Left ventricle myocardium superior (tissue), 1 donor: ENCODE data around the gene ATL3. TPM values are rescaled to one million over a fixed set of nuclear protein-coding genes. Genes with fewer than 3 reads are reported as not detected.
"Not testable (repeated sequence)": the region's sequence is repeated elsewhere in the genome, so short reads cannot be mapped to it uniquely, and the experiment has no call there.

Experiments
- ATAC-seq: fragments of 200-7000 bp; cut with Tn5 transposase; one replicate; pipeline ENCODE4 v1.9.1; 2020; ENCODE audit warnings: mild to moderate bottlenecking, moderate library complexity
- DNase-seq: peaks from one replicate; pipeline ENCODE4 v3.0.0-alpha.2; 2020
- intact Hi-C: fragments of 100-400 bp; cut with micrococcal nuclease; formaldehyde crosslinking; loops from one replicate; pipeline ENCODE4 v1.11.0; 2022
- long read RNA-seq: library from polyadenylated mRNA; unstranded; transcript quantifications from one replicate; pipeline ENCODE4 v2.0.0, GENCODE V29; 2021
- total RNA-seq: library from RNA; stranded (reverse); fragmentation: NEBNext Ultra II Directional; extraction: Animal tissue kit (Norgen Biotek cat#: 25700); gene quantifications from one replicate; pipeline ENCODE4 v1.2.1, GENCODE V29; 2021
- donor health status: DM: no; HTN: yes; CAD: no; lungs with severe emphysema.

ATL3 gene, protein sequence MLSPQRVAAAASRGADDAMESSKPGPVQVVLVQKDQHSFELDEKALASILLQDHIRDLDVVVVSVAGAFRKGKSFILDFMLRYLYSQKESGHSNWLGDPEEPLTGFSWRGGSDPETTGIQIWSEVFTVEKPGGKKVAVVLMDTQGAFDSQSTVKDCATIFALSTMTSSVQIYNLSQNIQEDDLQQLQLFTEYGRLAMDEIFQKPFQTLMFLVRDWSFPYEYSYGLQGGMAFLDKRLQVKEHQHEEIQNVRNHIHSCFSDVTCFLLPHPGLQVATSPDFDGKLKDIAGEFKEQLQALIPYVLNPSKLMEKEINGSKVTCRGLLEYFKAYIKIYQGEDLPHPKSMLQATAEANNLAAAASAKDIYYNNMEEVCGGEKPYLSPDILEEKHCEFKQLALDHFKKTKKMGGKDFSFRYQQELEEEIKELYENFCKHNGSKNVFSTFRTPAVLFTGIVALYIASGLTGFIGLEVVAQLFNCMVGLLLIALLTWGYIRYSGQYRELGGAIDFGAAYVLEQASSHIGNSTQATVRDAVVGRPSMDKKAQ
- total RNA-seq = 13.6 TPM
- long read RNA-seq, full-length matches to known transcripts = 3 of 7 reads
- long read RNA-seq, partial matches to known transcripts = 0 of 7 reads
- long read RNA-seq, other reads (novel, unspliced or antisense) = 4 of 7 reads

DNA sequence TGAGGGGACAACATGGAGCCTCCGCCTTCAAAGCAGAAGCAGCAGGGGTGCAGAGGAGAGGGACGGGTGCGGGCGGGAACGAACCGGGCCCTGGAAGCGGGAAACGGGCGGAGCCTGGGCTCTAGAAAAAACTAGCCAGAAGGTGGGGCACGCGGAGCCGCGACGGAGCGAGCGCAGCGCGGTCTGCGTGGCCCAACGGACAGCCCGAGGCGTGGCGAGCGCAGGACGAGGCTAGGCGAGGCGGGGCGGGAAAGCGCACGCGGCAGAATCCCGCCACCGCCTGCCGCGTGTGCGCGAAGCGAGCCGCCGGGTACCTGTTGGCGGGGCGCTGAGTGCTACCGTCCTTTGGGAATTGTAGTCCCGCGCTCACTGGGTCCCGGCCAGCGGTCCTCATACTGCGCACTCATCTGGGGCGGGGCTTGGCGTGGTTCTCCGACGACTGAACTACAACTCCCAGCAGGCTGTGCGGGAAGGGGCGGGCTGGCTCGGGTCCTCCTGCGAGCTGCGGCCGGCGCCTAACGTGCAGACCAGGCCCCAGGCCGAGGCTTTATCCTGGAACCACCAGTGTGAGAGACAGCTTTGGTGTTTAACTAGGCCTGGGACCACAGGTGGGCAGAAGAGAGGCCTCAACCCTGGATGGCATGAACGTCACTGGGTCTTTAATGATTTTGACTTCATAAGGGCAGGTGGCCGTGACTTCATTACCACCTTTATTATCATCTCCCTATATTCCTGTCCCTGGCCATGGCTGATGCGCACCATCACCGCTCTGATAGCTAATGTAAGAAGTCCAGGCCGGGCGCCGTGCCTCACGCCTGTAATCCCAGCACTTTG, at the start of gene ATL3:
ATL3 (minus strand) TSS at position 55 of the 834 bp plus-strand sequence; CDS start at position 14, 41 bp downstream.
- intact Hi-C loops = no loop called here

DNA sequence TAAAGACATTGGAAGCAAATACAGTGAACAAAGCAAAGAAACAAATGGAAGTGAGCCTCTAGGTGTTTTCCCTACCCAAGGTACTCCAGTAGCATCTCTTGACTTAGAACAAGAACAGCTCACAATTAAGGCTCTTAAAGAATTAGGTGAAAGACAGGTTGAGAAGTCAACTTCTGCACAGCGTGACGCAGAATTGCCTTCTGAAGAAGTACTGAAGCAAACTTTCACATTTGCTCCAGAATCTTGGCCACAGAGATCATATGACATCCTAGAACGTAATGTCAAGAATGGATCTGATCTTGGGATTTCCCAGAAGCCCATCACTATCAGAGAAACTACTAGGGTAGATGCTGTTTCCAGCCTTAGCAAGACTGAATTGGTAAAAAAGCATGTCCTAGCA, 49.4 kb upstream of the ATL3 start:
- no peak for ATAC-seq
- intact Hi-C loops = no loop called here

More for the DNA sequence above, at the start of gene ATL3:
- DNase-seq = peak; percentile 99
- ATAC-seq = peak; percentile 95

DNA sequence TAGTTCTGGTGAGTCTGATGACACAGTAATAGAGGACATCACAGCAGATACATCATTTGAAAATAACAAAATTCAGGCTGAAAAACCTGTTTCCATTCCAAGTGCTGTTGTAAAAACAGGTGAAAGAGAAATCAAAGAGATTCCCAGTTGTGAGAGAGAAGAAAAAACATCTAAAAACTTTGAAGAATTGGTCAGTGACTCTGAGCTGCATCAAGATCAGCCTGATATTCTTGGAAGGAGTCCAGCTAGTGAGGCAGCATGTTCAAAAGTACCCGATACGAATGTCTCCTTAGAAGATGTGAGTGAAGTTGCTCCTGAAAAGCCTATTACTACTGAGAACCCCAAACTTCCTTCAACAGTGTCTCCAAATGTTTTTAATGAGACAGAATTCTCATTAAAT, 48.8 kb upstream of the ATL3 start:
- ATAC-seq (no peak), DNase-seq (no peak)
- intact Hi-C loops = no loop called here

More for the DNA sequence above, 49.4 kb upstream of the ATL3 start:
- no peak for DNase-seq

DNA sequence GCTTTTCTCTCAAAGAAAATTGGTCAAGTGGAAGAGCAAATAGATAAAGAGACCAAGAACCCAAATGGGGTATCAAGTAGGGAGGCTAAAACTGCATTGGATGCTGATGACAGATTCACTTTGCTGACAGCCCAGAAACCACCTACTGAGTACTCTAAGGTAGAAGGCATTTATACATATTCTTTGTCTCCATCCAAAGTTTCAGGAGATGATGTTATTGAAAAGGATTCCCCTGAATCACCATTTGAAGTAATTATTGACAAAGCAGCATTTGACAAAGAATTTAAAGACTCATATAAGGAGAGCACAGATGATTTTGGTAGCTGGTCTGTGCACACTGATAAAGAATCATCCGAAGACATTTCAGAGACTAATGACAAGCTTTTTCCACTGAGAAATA, 47.8 kb upstream of the ATL3 start:
- intact Hi-C loops = no loop called here
- ATAC-seq = no peak
- DNase-seq = no peak

DNA sequence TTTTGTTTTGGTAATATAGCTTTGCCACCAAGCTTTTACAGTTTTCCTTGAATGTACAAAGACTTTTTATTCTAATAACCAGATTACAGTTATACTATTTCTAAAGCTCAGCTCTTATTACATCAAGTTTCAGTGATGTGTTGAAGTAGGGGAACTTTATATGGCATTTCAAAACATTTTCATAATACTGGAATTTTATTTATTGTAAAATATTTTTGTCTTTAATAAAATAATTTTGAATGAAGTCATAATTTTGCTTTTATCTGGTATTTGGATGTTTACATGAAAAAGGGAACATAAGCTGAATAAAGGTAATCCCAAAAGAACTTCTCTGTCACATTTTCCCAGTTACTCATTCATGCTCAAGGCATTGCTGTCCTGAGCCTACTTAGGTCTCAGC, 44.9 kb upstream of the ATL3 start:
- intact Hi-C loops = no loop called here
- ATAC-seq (no peak), DNase-seq (no peak)

DNA sequence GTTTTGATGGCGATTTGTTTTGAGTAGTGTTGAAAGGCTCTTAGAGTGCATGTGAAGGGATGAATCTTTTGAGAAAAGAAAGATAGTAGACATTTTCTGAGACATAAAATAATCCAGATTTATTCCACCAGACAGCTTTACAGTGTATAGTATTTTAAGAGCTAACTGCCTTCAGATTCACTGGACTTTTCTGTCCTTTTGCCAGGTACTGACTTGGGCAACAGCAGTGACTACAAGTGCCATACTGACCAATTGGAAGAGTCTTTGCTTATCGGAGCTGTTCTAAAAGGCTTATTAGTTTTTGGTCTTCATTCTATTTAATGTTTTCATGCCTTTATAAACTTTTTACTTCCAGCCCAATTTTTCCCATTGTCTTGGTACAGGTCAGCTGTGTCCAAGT, 42.6 kb upstream of the ATL3 start:
- no peak for DNase-seq
- intact Hi-C loops = no loop called here
- ATAC-seq = no peak

DNA sequence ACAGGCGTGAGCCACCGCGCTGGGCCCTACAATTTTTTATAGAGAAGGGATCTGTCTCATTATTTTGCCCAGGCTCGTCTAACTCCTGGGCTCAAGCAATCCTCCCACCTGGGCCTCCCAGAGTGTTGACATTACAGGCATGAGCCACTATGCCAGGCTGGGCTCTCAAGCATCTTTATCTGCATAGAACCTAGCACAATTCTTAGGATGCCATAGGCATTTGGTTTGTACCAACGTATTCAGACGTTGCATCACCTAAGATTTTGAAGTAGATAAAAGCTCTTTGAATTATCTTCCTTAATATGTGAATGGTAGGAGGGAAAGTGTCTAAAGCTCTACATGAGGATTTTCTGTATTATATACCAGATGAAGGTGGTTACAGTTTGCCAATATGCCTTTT, 40.7 kb upstream of the ATL3 start:
- DNase-seq (no peak), ATAC-seq (no peak)
- intact Hi-C loops = no loop called here

DNA sequence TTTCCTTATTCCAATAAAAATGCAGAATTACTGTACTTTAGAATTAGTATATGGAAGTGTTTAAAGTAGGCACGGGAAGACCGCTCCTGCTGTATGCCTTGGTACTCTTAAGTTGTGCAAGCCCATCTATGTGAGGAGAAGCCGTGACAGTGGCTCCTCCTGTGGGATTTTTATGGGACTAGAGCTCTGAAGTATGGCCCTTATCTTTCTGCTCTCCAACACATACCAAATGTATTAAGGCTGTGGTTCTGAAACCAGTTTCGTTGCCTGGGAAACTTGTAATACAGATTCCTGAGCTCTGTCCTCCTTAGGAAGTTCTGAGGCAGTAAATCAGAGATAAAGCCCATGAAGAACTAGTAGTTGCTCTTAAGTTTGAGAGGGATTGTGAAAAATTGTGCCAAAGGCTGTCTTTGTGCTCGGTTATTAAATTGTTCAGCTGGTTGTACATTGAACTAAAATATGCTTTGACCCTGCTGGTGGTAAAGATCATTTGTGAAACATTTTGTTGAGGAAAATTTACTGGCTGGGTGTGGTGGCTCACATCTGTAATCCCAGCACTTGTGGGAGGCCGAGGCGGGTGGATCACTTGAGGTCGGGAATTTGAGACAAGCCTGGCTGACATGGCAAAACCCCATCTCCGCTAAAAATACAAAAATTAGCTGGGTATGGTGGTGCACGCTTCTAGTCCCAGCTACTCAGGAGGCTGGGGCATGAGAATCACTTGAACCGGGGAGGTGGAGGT, 39.5 kb upstream of the ATL3 start:
- no peak for DNase-seq
- intact Hi-C loops = no loop called here
- ATAC-seq = peak; percentile 81

DNA sequence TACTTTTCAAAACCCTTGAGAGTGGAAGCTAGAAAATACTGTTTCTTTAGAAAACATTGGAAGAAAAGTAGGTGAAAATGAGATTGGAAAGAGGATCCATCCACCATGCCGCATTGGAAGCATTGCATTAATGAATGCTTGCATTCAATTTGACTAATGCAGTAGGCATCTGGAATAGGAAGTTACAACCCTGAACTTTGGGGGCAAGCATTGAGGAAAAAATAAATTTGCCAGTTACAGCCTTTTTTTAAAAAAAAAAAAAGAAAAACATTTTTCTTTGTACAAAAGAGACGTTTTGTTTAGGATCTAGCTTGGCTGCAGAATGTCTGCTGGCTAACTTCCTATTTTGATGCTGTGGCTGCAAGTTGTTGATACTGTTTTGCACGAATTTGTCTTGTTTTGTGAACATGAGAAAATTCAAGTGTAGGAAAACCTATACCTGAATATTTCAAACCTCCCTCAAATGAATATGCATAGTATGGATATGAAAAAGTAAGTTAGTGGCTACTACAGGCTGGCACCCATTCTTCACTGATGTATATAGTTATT, 38.2 kb upstream of the ATL3 start:
- ATAC-seq (no peak), DNase-seq (no peak)
- intact Hi-C loops = no loop called here

DNA sequence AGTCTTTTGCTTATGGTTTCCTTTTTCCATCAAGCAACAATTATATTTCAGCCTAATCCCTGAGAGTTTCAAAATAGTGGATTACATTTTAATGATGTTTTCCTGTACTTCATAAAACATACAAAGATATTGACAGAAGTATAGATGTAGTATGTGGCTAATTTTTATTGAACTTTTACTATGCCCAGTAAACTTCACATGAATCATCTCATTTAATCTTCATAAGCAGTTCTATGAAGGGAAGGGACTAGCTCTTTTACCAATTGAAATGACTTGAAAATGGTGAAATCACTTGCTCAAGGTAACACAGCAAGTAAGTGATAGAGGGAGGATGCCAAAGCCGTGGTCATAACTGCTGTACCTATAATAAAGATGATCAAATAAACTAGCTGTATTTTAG, 37.6 kb upstream of the ATL3 start:
- DNase-seq = no peak
- no peak for ATAC-seq
- intact Hi-C loops = no loop called here

DNA sequence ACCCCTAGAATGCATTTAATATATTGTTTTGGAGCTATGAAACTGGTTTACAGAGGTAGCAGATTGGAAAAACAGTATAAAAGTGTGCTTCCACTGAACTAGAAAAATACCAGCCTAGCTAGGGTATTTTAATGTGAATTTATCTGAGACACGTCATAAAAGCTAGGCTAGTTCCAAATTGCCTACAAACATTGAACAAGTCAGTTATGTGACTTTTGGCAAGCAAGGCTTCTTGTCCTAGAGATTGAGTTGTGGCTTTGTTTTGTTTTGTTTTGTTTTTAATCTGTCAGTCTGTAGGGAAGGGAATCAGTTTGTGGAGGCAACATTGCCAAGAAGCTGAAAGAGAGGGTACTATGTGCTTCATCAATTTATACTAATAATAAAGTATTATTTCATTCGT, 34.4 kb upstream of the ATL3 start:
- intact Hi-C loops = no loop called here
- no peak for ATAC-seq
- DNase-seq = no peak

DNA sequence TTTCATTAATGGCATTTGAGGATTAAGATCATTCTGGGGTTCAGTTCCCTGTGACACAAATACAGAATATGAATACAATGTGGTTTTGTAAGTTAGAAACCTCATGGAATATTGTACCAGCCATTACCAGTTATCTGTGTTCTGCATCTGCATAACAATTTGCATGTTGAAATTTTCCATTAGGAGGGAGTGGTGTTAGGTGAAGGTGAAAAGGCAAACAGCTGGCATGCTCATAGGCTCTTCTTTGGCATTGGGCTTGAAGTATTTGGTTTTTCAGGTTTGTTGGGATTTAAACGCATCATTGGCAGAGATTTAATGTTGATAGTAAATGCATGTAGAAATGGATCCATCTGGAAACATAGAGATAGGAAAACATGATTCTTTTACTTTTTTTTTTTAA, 28.7 kb upstream of the ATL3 start:
- ATAC-seq (no peak), DNase-seq (no peak)
- intact Hi-C loops = no loop called here

DNA sequence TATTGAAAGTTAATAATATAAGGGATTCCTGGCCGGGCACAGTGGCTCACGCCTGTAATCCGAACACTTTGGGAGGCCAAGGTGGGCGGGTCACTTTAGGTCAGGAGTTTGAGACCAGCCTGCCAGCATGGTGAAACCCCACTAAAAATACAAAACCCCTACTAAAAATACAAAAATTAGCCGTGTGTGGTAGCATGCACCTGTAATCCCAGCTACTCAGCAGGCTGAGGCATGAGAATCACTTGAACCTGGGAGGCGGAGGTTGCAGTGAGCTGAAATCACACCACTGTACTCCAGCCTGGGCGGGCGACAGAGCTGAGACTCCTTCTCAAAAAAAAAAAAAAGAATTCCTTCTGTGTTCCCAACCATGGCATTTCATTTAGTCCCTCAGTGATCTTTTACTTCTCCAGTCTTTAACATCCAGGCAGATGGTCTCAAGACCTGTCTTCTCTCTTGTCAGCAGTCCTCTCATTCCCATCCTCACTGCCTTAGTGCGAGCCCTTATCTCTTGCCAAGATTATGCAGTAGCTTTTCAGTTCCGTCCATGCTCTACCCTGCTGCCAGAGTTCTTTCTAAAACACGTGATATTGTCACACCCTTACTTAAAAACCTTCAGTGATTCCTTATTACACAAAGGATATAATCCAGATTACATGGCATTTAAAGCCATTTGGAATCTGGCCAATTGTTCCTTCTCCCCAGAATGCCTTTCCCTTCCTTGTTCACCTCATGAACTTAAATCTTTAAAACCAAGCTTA, 28.0 kb upstream of the ATL3 start:
- intact Hi-C loops = no loop called here
- ATAC-seq = peak; percentile 64
- DNase-seq = no peak

DNA sequence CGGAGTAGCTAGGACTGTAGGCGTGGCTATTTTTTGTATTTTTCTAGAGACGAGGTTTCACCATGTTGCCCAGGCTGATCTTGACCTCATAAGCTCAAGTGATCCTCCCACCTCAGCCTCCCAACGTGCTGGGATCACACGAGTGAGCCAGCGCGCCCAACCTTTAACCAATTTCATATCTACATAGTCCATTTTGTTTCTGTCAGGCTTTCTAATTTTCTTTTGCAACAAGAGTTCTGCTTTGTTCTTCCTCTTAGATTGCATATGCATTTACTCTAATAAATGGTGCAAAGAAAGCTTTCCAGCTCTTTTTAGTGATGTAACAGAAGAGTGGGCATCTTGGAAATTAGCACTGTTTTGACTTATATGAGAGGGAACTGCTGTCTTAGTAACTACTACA, 23.4 kb upstream of the ATL3 start:
- ATAC-seq = no peak
- intact Hi-C loops = no loop called here
- DNase-seq = no peak

DNA sequence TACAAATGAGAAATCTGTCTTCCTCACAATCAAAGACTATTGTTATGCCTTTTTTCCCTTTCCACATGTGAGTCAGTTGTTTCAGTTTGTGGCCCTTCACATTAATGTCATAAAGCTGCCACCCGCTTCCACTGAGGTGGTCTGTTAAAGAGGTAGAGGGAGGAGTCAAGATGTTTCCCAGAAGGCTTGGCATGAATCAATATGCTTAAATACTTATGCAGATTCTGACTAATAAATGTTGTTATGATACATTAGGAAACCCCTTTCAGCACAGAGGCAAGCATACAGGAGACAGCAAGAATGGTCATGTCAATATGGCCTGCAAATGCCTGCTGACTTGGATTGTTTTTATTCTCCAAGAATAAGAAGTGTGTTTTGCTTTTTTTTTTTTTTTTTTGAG, 16.7 kb upstream of the ATL3 start:
- intact Hi-C loops = no loop called here
- no peak for DNase-seq
- no peak for ATAC-seq

DNA sequence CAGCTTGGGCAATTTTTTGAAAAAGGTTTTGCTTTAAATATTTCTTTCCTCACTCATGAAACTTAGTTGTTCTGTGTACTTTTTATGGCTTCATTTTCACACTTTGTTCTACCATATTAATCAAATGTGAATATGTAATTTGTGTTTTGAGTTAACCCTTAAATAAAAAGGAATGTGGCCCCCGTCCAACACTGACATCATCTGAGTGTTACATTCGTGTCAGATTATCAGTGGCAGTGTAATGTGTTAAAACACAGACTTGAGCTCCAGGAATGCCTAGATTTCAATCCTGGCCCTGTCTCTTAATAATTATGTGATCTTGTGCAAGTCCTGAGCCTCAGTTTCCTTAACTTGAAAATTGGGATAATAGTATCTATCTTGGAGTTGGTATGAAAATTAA, 15.8 kb upstream of the ATL3 start:
- DNase-seq (no peak), ATAC-seq (no peak)
- intact Hi-C loops = no loop called here

DNA sequence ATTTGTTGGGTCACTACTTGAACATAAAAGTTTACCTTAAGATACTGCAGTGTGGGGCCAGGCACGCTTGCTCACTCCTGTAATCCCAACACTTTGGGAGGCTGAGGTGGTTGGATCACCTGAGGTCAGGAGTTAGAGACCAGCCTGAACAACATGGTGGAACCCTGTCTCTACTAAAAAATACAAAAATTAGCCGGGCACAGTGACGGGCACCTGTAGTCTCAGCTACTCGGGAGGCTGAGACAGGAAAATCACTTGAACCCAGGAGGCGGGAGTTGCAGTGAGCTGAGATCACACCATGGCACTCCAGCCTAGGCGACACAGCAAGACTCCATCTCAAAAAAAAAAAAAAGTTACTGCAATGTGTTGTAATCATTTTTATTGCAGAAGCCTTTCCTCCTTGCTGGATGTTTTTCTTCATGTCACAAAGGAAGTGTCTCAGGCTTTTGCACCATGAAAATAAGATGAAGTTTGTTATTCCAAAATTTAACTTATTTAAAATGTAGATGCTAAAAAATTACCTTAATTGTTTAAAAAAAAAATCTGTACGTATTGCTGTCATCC, 14.1 kb upstream of the ATL3 start:
- intact Hi-C loops = not testable (repeated sequence)

More for the DNA sequence above, 14.1 kb upstream of the ATL3 start:
- ATAC-seq, DNase-seq: not testable (repeated sequence)
